ENCODE data around the gene P2RY2.

GRCh38 chr11:73281796-73282660 lies 63.9 kb downstream of the P2RY2 start:
- TF ChIP-seq, protein P1, sequence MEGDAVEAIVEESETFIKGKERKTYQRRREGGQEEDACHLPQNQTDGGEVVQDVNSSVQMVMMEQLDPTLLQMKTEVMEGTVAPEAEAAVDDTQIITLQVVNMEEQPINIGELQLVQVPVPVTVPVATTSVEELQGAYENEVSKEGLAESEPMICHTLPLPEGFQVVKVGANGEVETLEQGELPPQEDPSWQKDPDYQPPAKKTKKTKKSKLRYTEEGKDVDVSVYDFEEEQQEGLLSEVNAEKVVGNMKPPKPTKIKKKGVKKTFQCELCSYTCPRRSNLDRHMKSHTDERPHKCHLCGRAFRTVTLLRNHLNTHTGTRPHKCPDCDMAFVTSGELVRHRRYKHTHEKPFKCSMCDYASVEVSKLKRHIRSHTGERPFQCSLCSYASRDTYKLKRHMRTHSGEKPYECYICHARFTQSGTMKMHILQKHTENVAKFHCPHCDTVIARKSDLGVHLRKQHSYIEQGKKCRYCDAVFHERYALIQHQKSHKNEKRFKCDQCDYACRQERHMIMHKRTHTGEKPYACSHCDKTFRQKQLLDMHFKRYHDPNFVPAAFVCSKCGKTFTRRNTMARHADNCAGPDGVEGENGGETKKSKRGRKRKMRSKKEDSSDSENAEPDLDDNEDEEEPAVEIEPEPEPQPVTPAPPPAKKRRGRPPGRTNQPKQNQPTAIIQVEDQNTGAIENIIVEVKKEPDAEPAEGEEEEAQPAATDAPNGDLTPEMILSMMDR (IDR thresholded peaks at IDR 0.05; ENCODE audit: low read depth, low read length, missing input control): no peak
- TF ChIP-seq HNF4G (IDR thresholded peaks at IDR 0.05) (no peak), YY1 (IDR thresholded peaks at IDR 0.05) (no peak), JUND (IDR thresholded peaks at IDR 0.05) (no peak), FOXA1 (IDR thresholded peaks at IDR 0.05) (no peak), MAX (IDR thresholded peaks at IDR 0.05) (no peak), TAF1 (conservative IDR thresholded peaks at IDR 0.05) (no peak)

Data from liver (tissue), 3 donors.